ENCODE results near the gene ANKRD55. TPM values are rescaled to one million over a fixed set of nuclear protein-coding genes. Genes with fewer than 3 reads are reported as not detected.
A peak's percentile ranks its signal among the peaks of the same experiment; 100 is the strongest.
"Not testable (repeated sequence)": the region's sequence is repeated elsewhere in the genome, so short reads cannot be mapped to it uniquely, and the experiment has no call there.

ANKRD55 gene
- total RNA-seq, 4 donors from 2014 or later: not detected

GRCh38 chr5:56207537-56207936, 25.6 kb downstream of the ANKRD55 start:
- Histone ChIP-seq H3K4me1 (peaks cover 0 to 13% (median 0%) of the 10 kb centered on the region in 4 donors), H3K36me3 (no peaks in the 10 kb centered on the region), H3K4me3 (no peak overlapping the region), H3K27me3 (no peaks in the 10 kb centered on the region), H3K27ac (no peak overlapping the region), H3K9me3 (no peaks in the 10 kb centered on the region)
- no peak for TF ChIP-seq POLR2A (IDR thresholded peaks at IDR 0.05)
- TF ChIP-seq CTCF (IDR thresholded peaks at IDR 0.05): no peak
- TF ChIP-seq EP300 (IDR thresholded peaks at IDR 0.05): no peak
- 77 to 86% methylated on average over 2 of the region's 2 CpGs for WGBS, 2 donors
- DNase-seq (ENCODE audit: low spot score in 2 of 2): no peak

GRCh38 chr5:56206126-56206910, 26.8 kb downstream of the ANKRD55 start:
- H3K4me1 ChIP-seq: peaks cover 0 to 8% (median 0%) of the 10 kb centered on the region in 4 donors
- 93 to 95% methylated on average over 7 of the region's 7 CpGs for WGBS, 2 donors
- H3K27me3 ChIP-seq: no peaks in the 10 kb centered on the region
- H3K27ac ChIP-seq: no peak overlapping the region
- H3K4me3 ChIP-seq: no peak overlapping the region
- DNase-seq (ENCODE audit: low spot score in 2 of 2): no peak
- no peak for TF ChIP-seq CTCF (IDR thresholded peaks at IDR 0.05)
- TF ChIP-seq POLR2A (IDR thresholded peaks at IDR 0.05): no peak
- no peak for TF ChIP-seq EP300 (IDR thresholded peaks at IDR 0.05)
- no peaks in the 10 kb centered on the region for H3K9me3 ChIP-seq
- H3K36me3 ChIP-seq: no peaks in the 10 kb centered on the region

GRCh38 chr5:56203936-56204335, 29.2 kb downstream of the ANKRD55 start:
- DNase-seq (ENCODE audit: low spot score in 2 of 2): not testable (repeated sequence)
- peaks cover 0 to 10% (median 0%) of the 10 kb centered on the region in 4 donors for H3K4me1 ChIP-seq

GRCh38 chr5:56202483-56202882, 30.6 kb downstream of the ANKRD55 start:
- Histone ChIP-seq H3K4me3 (no peak overlapping the region), H3K9me3 (no peaks in the 10 kb centered on the region), H3K27ac (no peak overlapping the region), H3K4me1 (peaks cover 0 to 10% (median 0%) of the 10 kb centered on the region in 4 donors), H3K27me3 (no peaks in the 10 kb centered on the region), H3K36me3 (no peaks in the 10 kb centered on the region)
- 51 to 55% methylated on average over 3 of the region's 3 CpGs for WGBS, 2 donors
- DNase-seq (ENCODE audit: low spot score in 2 of 2): no peak
- no peak for TF ChIP-seq EP300 (IDR thresholded peaks at IDR 0.05)
- TF ChIP-seq CTCF (IDR thresholded peaks at IDR 0.05): no peak
- no peak for TF ChIP-seq POLR2A (IDR thresholded peaks at IDR 0.05)

More at GRCh38 chr5:56203936-56204335, 29.2 kb downstream of the ANKRD55 start:
- H3K36me3 ChIP-seq, H3K9me3 ChIP-seq, H3K4me3 ChIP-seq, H3K27me3 ChIP-seq, H3K27ac ChIP-seq: not testable (repeated sequence)

- not testable (repeated sequence) for H3K27ac ChIP-seq; H3K4me3 ChIP-seq; H3K27me3 ChIP-seq; H3K36me3 ChIP-seq; H3K9me3 ChIP-seq; DNase-seq (ENCODE audit: low spot score in 2 of 2)
- 77 to 86% methylated on average over 3 of the region's 3 CpGs for WGBS, 2 donors
- peaks cover 0 to 10% (median 0%) of the 10 kb centered on the region in 4 donors for H3K4me1 ChIP-seq
Observed at GRCh38 chr5:56201762-56202261, 31.3 kb downstream of the ANKRD55 start.

- TF ChIP-seq EP300 (IDR thresholded peaks at IDR 0.05) (peak in 1 of 2 donors; percentile 24), CTCF (IDR thresholded peaks at IDR 0.05) (peak; percentile 45 to 78 (median 67)), POLR2A (IDR thresholded peaks at IDR 0.05) (no peak)
- DNase-seq (ENCODE audit: low spot score in 2 of 2): peak in 1 of 2 donors; percentile 58
- H3K27ac ChIP-seq: no peak overlapping the region
- H3K9me3 ChIP-seq: no peaks in the 10 kb centered on the region
- WGBS, 2 donors: 42 to 43% methylated on average over 5 of the region's 5 CpGs
- no peak overlapping the region for H3K4me3 ChIP-seq
- H3K27me3 ChIP-seq: no peaks in the 10 kb centered on the region
- H3K4me1 ChIP-seq: peaks cover 0 to 10% (median 0%) of the 10 kb centered on the region in 4 donors
- H3K36me3 ChIP-seq: no peaks in the 10 kb centered on the region
Observed at GRCh38 chr5:56200971-56201666, 32.0 kb downstream of the ANKRD55 start.

All from tibial nerve (tissue), 4 donors.